Femur (tissue), 1 donor: Measurements from ENCODE around the gene MED22.
"Not testable (repeated sequence)": the region's sequence is repeated elsewhere in the genome, so short reads cannot be mapped to it uniquely, and the experiment has no call there.

Experiments used
- DNase-seq: peaks from one replicate; pipeline ENCODE4 v3.0.0-alpha.2; 2017

The MED22 gene

GRCh38 chr9:133304477-133305377, 43.2 kb downstream of the MED22 start:
- no peak for DNase-seq

- no peak for DNase-seq
These were observed 43.8 kb downstream of the MED22 start for GRCh38 chr9:133304158-133304470.

- no peak for DNase-seq
These were observed 44.4 kb downstream of the MED22 start for GRCh38 chr9:133303266-133304157.

DNA sequence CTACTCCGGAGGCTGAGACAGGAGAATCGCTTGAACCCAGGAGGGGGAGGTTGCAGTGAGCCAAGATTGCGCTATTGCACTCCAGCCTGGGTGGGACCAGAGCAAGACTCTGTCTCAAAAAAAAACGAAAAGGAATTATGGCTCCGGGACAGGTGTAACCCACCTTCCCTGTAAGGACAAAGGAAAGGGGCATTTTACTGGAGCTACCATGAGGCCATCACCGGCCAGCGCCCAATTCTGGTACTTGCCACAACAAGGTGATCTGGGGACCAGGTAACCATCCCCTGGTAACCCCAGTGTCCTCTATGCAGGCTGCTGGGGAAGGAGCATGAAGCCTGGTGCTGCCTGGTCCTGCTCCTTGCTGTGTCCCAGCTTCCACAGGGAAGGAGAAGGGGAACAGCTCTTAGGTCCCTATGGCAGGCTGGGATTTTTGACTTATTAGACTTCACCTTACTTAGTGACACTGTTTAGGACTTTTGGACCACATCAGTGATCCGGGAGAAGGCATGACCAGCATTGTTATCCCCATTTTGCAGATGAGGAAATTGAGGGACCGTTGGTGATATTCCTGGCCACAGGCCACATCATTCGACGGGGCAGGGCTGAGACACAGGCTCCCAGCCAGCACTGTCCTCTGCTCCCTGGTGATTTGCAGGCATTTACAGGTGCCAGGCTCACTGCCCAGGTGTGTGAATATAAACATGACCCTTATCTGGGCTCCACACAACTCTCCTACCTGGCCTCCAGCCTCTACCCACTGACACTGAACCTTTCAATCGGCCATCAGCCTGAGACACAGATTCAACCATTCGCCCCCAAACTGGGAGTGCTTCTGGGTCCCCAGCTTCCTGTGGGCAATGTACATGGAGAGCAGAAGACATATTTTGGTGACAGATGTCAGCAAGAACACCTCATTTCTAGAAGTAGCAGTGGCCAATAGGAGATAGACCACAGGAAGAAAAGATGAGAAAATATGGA, 46.4 kb downstream of the MED22 start:
- no peak for DNase-seq

DNA sequence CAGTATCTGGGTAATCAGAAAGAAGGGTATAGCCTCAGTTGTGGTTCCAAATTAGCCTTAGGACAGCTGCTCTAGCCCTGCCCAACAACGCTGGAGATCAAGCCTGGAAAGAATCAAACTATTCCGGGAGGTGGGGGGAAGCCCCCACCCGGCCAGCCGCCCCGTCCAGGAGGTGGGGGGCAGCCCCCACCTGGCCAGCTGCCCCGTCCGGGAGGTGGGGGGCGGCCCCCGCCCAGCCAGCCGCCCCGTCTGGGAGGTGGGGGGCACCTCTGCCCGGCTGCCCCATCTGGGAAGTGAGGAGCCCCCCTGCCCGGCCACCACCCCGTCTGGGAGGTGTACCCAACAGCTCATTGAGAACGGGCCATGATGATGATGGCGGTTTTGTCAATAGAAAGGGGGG, 47.9 kb downstream of the MED22 start:
- not testable (repeated sequence) for DNase-seq

DNA sequence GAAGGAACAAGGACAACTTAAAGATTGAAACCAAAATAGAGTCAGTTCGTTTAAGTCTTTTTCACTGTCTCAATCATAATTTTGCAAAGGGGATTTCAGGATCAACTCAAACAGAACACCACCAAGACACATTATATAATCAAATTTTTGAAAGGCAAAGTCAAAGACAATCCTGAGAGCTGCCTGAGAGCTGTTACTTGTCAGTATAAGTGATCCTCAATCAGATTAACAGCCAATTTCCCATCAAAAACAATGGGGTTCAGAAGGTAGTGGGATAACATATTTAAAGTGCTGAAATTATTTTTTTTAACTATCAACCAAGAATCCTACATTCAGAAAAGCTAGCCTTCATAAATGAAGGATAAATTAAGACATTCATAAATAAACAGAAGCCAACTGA, 53.7 kb downstream of the MED22 start:
- DNase-seq, result no peak

DNA sequence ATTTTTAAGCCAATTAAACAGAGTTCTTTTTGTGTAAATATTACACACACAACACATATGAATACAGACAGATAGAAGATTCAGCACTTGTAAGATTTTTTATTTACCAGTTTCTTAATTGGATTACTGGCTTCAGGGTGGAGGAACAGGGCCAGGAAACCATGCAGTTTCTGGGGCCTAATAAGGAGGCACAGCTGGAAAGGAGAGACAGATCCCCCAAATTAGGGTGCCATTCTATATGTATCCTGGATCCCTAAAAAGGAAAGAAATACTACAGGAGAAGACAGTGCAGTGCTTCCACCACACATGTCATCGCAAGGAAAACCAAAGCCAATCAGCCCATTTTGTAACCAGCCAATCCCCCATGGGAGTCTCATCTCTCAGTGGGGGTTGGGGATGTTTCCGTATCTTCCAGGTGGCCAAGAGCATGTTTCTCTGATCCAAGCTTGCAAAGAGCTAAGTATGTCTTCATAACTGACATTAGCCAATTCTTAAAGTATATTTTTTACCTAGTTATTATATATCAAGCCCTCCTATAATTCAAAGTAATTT, 57.1 kb downstream of the MED22 start:
- no peak for DNase-seq
